HepG2 (cell line): ENCODE data around the gene KRTCAP2. TPM values are rescaled to one million over a fixed set of nuclear protein-coding genes. Genes with fewer than 3 reads are reported as not detected.
A peak's percentile ranks its signal among the peaks of the same experiment; 100 is the strongest.

ENCODE experiments used
- ELK4 ChIP-seq: sonication (generic); formaldehyde crosslinking; IDR thresholded peaks from 2 replicates; pipeline ENCODE4 v1.9.0; 2021; ENCODE audit warnings: missing genetic modification reagents, borderline replicate concordance
- ONECUT2 ChIP-seq: sonication (generic); formaldehyde crosslinking; IDR thresholded peaks from 2 replicates; pipeline ENCODE4 v1.4.0; 2020; ENCODE audit warnings: missing genetic modification reagents
- REPIN1 ChIP-seq: sonication (generic); formaldehyde crosslinking; IDR thresholded peaks from 2 replicates; pipeline ENCODE4 v1.8.0; 2022; ENCODE audit warnings: missing genetic modification reagents, low read depth, mild to moderate bottlenecking, borderline replicate concordance
- TOPORS ChIP-seq: sonication (generic); formaldehyde crosslinking; IDR thresholded peaks from 2 replicates; pipeline ENCODE4 v1.8.0; 2023; ENCODE audit warnings: mild to moderate bottlenecking, missing genetic modification reagents
- ZFP82 ChIP-seq: sonication (generic); formaldehyde crosslinking; IDR thresholded peaks from 2 replicates; pipeline ENCODE4 v1.5.1; 2020; ENCODE audit warnings: mild to moderate bottlenecking, missing genetic modification reagents, borderline replicate concordance
- ZNF282 ChIP-seq: fragments of 450-650 bp; IDR thresholded peaks from 2 replicates; pipeline ENCODE4 v1.6.1; 2018; ENCODE audit not compliant: partially characterized antibody
- ZNF343 ChIP-seq: sonication (generic); formaldehyde crosslinking; IDR thresholded peaks from 2 replicates; pipeline ENCODE4 v1.4.0; 2020; ENCODE audit warnings: mild to moderate bottlenecking, missing genetic modification reagents
- polyA plus RNA-seq, 8 experiments: library from polyadenylated mRNA; depleted of rRNA in 3 of 8; stranded (reverse) in 7 of 8; unstranded in 1 of 8; fragments of >200 nt; fragmentation: Illumina TruSeq in 4 of 8; extraction: Trizol in 4 of 8; gene quantifications; 2 replicates each; pipeline versions ENCODE4 v1.2.1 to v1.2.3, GENCODE V29; 2011 to 2016; ENCODE audit warnings: low read depth in 4 of 8, missing spikeins in 1 of 8, mixed read lengths in 1 of 8; ENCODE audit not compliant: insufficient read depth in 1 of 8
- total RNA-seq, 5 experiments: library from RNA; depleted of rRNA; stranded (reverse); fragments of >200 nt; fragmentation: Illumina TruSeq; extraction: Trizol; gene quantifications; 2 replicates each; pipeline ENCODE4 v1.2.3, GENCODE V29; 2016; ENCODE audit warnings: low read depth in 1 of 5
- TF ChIP-seq, protein P1 (sequence below): sonication (generic); formaldehyde crosslinking; IDR thresholded peaks from 2 replicates; pipeline ENCODE4 v1.4.0; 2020; ENCODE audit warnings: low read depth, missing genetic modification reagents
- TF ChIP-seq, protein P2 (sequence below): sonication (generic); formaldehyde crosslinking; IDR thresholded peaks from 2 replicates; pipeline ENCODE4 v1.4.0; 2020; ENCODE audit warnings: missing genetic modification reagents, borderline replicate concordance
- TF ChIP-seq, protein P3 (sequence below): sonication (generic); formaldehyde crosslinking; conservative IDR thresholded peaks from 2 replicates; pipeline ENCODE4 v1.8.0; 2022; ENCODE audit warnings: mild to moderate bottlenecking, moderate library complexity, missing genetic modification reagents
- TF ChIP-seq, protein P4 (sequence below), 2 experiments: IDR thresholded peaks; 2 replicates each; pipeline ENCODE4 v1.6.1; 2011 to 2012; ENCODE audit warnings: low read length in 2 of 2, borderline replicate concordance in 1 of 2, low read depth in 1 of 2, mild to moderate bottlenecking in 1 of 2, moderate library complexity in 1 of 2
- TF ChIP-seq, protein P5 (sequence below): sonication (generic); formaldehyde crosslinking; IDR thresholded peaks from 2 replicates; pipeline ENCODE4 v1.4.0; 2020; ENCODE audit warnings: missing genetic modification reagents

The KRTCAP2 gene
- total and polyA plus RNA-seq, 2 of the 13 experiments (the other 11 are each of a cell fraction or from before 2014, with no cell fraction given) = 77.3 to 79.4 TPM

GRCh38 chr1:155209312-155209721, 36.2 kb upstream of the KRTCAP2 start (continued):
- TF ChIP-seq, protein P1, sequence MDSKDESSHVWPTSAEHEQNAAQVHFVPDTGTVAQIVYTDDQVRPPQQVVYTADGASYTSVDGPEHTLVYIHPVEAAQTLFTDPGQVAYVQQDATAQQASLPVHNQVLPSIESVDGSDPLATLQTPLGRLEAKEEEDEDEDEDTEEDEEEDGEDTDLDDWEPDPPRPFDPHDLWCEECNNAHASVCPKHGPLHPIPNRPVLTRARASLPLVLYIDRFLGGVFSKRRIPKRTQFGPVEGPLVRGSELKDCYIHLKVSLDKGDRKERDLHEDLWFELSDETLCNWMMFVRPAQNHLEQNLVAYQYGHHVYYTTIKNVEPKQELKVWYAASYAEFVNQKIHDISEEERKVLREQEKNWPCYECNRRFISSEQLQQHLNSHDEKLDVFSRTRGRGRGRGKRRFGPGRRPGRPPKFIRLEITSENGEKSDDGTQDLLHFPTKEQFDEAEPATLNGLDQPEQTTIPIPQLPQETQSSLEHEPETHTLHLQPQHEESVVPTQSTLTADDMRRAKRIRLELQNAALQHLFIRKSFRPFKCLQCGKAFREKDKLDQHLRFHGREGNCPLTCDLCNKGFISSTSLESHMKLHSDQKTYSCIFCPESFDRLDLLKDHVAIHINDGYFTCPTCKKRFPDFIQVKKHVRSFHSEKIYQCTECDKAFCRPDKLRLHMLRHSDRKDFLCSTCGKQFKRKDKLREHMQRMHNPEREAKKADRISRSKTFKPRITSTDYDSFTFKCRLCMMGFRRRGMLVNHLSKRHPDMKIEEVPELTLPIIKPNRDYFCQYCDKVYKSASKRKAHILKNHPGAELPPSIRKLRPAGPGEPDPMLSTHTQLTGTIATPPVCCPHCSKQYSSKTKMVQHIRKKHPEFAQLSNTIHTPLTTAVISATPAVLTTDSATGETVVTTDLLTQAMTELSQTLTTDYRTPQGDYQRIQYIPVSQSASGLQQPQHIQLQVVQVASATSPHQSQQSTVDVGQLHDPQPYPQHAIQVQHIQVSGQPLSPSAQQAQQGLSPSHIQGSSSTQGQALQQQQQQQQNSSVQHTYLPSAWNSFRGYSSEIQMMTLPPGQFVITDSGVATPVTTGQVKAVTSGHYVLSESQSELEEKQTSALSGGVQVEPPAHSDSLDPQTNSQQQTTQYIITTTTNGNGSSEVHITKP (CRISPR knock-in tag) = no peak
- TF ChIP-seq REPIN1 (no peak), TOPORS (CRISPR knock-in tag) (no peak), ZNF343 (CRISPR knock-in tag) (no peak), ZFP82 (CRISPR knock-in tag) (0 out of 2 replicates have a peak, but pooled peaks have one; percentile 57), ONECUT2 (no peak), ZNF282 (no peak), ELK4 (CRISPR knock-in tag) (no peak)
- TF ChIP-seq, protein P2, sequence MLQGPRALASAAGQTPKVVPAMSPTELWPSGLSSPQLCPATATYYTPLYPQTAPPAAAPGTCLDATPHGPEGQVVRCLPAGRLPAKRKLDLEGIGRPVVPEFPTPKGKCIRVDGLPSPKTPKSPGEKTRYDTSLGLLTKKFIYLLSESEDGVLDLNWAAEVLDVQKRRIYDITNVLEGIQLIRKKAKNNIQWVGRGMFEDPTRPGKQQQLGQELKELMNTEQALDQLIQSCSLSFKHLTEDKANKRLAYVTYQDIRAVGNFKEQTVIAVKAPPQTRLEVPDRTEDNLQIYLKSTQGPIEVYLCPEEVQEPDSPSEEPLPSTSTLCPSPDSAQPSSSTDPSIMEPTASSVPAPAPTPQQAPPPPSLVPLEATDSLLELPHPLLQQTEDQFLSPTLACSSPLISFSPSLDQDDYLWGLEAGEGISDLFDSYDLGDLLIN (CRISPR knock-in tag) = no peak
- TF ChIP-seq, protein P3, sequence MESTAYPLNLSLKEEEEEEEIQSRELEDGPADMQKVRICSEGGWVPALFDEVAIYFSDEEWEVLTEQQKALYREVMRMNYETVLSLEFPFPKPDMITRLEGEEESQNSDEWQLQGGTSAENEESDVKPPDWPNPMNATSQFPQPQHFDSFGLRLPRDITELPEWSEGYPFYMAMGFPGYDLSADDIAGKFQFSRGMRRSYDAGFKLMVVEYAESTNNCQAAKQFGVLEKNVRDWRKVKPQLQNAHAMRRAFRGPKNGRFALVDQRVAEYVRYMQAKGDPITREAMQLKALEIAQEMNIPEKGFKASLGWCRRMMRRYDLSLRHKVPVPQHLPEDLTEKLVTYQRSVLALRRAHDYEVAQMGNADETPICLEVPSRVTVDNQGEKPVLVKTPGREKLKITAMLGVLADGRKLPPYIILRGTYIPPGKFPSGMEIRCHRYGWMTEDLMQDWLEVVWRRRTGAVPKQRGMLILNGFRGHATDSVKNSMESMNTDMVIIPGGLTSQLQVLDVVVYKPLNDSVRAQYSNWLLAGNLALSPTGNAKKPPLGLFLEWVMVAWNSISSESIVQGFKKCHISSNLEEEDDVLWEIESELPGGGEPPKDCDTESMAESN (CRISPR knock-in tag) = peak; percentile 33
- TF ChIP-seq, protein P4, sequence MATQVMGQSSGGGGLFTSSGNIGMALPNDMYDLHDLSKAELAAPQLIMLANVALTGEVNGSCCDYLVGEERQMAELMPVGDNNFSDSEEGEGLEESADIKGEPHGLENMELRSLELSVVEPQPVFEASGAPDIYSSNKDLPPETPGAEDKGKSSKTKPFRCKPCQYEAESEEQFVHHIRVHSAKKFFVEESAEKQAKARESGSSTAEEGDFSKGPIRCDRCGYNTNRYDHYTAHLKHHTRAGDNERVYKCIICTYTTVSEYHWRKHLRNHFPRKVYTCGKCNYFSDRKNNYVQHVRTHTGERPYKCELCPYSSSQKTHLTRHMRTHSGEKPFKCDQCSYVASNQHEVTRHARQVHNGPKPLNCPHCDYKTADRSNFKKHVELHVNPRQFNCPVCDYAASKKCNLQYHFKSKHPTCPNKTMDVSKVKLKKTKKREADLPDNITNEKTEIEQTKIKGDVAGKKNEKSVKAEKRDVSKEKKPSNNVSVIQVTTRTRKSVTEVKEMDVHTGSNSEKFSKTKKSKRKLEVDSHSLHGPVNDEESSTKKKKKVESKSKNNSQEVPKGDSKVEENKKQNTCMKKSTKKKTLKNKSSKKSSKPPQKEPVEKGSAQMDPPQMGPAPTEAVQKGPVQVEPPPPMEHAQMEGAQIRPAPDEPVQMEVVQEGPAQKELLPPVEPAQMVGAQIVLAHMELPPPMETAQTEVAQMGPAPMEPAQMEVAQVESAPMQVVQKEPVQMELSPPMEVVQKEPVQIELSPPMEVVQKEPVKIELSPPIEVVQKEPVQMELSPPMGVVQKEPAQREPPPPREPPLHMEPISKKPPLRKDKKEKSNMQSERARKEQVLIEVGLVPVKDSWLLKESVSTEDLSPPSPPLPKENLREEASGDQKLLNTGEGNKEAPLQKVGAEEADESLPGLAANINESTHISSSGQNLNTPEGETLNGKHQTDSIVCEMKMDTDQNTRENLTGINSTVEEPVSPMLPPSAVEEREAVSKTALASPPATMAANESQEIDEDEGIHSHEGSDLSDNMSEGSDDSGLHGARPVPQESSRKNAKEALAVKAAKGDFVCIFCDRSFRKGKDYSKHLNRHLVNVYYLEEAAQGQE (IDR thresholded peaks at IDR 0.05; ENCODE audit: borderline replicate concordance in 1 of 2, low read depth in 1 of 2, low read length in 2 of 2) = peak in 1 of 2 experiments; percentile 43; a peak in 1 of 4 replicates
- TF ChIP-seq, protein P5, sequence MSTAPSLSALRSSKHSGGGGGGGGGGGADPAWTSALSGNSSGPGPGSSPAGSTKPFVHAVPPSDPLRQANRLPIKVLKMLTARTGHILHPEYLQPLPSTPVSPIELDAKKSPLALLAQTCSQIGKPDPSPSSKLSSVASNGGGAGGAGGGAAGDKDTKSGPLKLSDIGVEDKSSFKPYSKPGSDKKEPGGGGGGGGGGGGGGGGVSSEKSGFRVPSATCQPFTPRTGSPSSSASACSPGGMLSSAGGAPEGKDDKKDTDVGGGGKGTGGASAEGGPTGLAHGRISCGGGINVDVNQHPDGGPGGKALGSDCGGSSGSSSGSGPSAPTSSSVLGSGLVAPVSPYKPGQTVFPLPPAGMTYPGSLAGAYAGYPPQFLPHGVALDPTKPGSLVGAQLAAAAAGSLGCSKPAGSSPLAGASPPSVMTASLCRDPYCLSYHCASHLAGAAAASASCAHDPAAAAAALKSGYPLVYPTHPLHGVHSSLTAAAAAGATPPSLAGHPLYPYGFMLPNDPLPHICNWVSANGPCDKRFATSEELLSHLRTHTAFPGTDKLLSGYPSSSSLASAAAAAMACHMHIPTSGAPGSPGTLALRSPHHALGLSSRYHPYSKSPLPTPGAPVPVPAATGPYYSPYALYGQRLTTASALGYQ = no peak
